Measurements from ENCODE around the gene FOXP1.

DNA sequence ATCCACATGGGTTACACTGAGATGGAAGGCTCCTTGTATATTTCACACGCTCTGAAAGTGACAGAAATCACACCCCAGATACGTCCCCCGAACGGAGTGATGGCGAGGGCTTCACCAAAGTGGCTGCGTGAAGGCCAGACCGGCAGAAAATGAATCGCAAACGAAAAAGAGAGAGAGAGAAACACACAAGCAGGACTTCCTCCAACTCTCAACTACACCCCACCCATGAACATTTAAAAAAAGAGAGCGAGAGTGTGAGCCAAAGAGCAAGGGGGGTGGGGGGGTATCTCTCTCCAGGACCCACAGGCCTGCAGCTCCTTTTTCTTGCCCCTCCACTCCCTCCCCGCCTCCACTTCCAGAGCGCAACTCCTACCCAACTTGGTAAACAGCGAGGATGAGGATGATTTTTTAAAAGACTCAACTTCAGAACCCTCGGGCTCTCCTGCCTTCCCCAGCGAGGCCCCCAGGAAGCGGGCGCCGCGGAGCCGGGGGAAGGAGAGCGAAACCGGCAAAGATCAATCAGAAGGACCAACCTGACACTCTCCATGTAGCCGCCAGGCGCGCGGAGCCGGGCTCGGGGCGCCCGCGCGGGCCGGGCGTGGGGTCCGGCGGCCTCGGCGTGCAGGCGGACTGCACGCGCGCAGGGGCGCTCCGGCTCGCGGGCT is 519.1 kb downstream of the FOXP1 start:
- TF ChIP-seq POLR2AphosphoS5 (IDR thresholded peaks at IDR 0.05; ENCODE audit: low read depth, low read length) = no peak
- peak; percentile 81 for TF ChIP-seq TCF7L2 (IDR thresholded peaks at IDR 0.05; ENCODE audit: low read depth, low read length)

Measured in Panc1 (cell line).